HG02759 (cell line): Measurements from ENCODE around the gene NRSN2.
"Not testable (repeated sequence)": the region's sequence is repeated elsewhere in the genome, so short reads cannot be mapped to it uniquely, and the experiment has no call there.

Experiments used
- ATAC-seq: cut with Tn5 transposase; IDR thresholded peaks from one replicate; pipeline ENCODE4 v1.9.1; 2021; ENCODE audit warnings: mild to moderate bottlenecking, moderate library complexity; ENCODE audit not compliant: unreplicated experiment

The NRSN2 gene

GRCh38 chr20:393296-393695 is 46.4 kb downstream of the NRSN2 start:
- ATAC-seq, result not testable (repeated sequence)

- no peak for ATAC-seq
Measured at GRCh38 chr20:396252-396618, 49.3 kb downstream of the NRSN2 start.

GRCh38 chr20:396619-397431 is 49.9 kb downstream of the NRSN2 start:
- no peak for ATAC-seq

- ATAC-seq, result no peak
Measured at GRCh38 chr20:397432-398237, 50.7 kb downstream of the NRSN2 start.

GRCh38 chr20:399182-399707 is 52.3 kb downstream of the NRSN2 start:
- no peak for ATAC-seq

GRCh38 chr20:400128-400453 is 53.2 kb downstream of the NRSN2 start:
- ATAC-seq, result no peak

GRCh38 chr20:400454-401275 is 53.8 kb downstream of the NRSN2 start:
- ATAC-seq, result no peak

- no peak for ATAC-seq
Measured at GRCh38 chr20:401682-402495, 55.0 kb downstream of the NRSN2 start.

- ATAC-seq, result no peak
Measured at GRCh38 chr20:402496-402885, 55.6 kb downstream of the NRSN2 start.

- no peak for ATAC-seq
Measured at GRCh38 chr20:402898-403581, 56.1 kb downstream of the NRSN2 start.

- no peak for ATAC-seq
Measured at GRCh38 chr20:403582-403957, 56.7 kb downstream of the NRSN2 start.

GRCh38 chr20:404088-404487 is 57.2 kb downstream of the NRSN2 start:
- ATAC-seq, result no peak
